GM19467 (cell line): ENCODE measurements around the gene RAET1E.
A peak's percentile ranks its signal among the peaks of the same experiment; 100 is the strongest.
"Not testable (repeated sequence)": the region's sequence is repeated elsewhere in the genome, so short reads cannot be mapped to it uniquely, and the experiment has no call there.

ENCODE experiments used
- ATAC-seq: cut with Tn5 transposase; IDR thresholded peaks from one replicate; pipeline ENCODE4 v1.9.1; 2021; ENCODE audit warnings: mild to moderate bottlenecking, moderate library complexity; ENCODE audit not compliant: unreplicated experiment

RAET1E gene

GRCh38 chr6:149862922-149863697 lies 34.8 kb downstream of the RAET1E start:
- peak; percentile 31 for ATAC-seq

- ATAC-seq, result not testable (repeated sequence)
Measured at GRCh38 chr6:149862424-149862738, 35.5 kb downstream of the RAET1E start.

- no peak for ATAC-seq
Measured at GRCh38 chr6:149861603-149862423, 36.1 kb downstream of the RAET1E start.

GRCh38 chr6:149860834-149861602 lies 36.9 kb downstream of the RAET1E start:
- no peak for ATAC-seq

- no peak for ATAC-seq
Measured at GRCh38 chr6:149860513-149860833, 37.4 kb downstream of the RAET1E start.

GRCh38 chr6:149859938-149860337 lies 38.0 kb downstream of the RAET1E start:
- no peak for ATAC-seq

GRCh38 chr6:149859368-149859767 lies 38.5 kb downstream of the RAET1E start:
- no peak for ATAC-seq

- no peak for ATAC-seq
Measured at GRCh38 chr6:149857541-149857940, 40.4 kb downstream of the RAET1E start.

GRCh38 chr6:149856256-149856994 lies 41.5 kb downstream of the RAET1E start:
- no peak for ATAC-seq

GRCh38 chr6:149855741-149856140 lies 42.2 kb downstream of the RAET1E start:
- no peak for ATAC-seq

GRCh38 chr6:149855040-149855654 lies 42.8 kb downstream of the RAET1E start:
- no peak for ATAC-seq

GRCh38 chr6:149854532-149854931 lies 43.4 kb downstream of the RAET1E start:
- ATAC-seq, result no peak

GRCh38 chr6:149854017-149854416 lies 43.9 kb downstream of the RAET1E start:
- not testable (repeated sequence) for ATAC-seq

GRCh38 chr6:149852881-149853280 lies 45.0 kb downstream of the RAET1E start:
- no peak for ATAC-seq

GRCh38 chr6:149852180-149852579 lies 45.7 kb downstream of the RAET1E start:
- no peak for ATAC-seq

GRCh38 chr6:149851461-149852110 lies 46.3 kb downstream of the RAET1E start:
- ATAC-seq, result no peak

- not testable (repeated sequence) for ATAC-seq
Measured at GRCh38 chr6:149848343-149848742, 49.6 kb downstream of the RAET1E start.
